Mesendoderm (in vitro differentiated cells): ENCODE measurements around the gene APOC1.
A peak's percentile ranks its signal among the peaks of the same experiment; 100 is the strongest.

ENCODE experiments used
- DNase-seq: peaks from one replicate; pipeline ENCODE4 v3.0.0; 2013
- H2AK5ac ChIP-seq: 2 replicates; pipeline ENCODE4 v1.6.1; 2013; ENCODE audit warnings: low read length, inconsistent platforms
- H2BK120ac ChIP-seq: 2 replicates; pipeline ENCODE4 v1.6.1; 2013; ENCODE audit warnings: low read depth, mild to moderate bottlenecking, low read length, moderate library complexity, mixed read lengths
- H2BK15ac ChIP-seq: replicated peaks from 2 replicates; pipeline ENCODE4 v1.6.1; 2013; ENCODE audit warnings: low read depth, mild to moderate bottlenecking, moderate library complexity
- H2BK5ac ChIP-seq: 2 replicates; pipeline ENCODE4 v1.6.1; 2013; ENCODE audit warnings: low read length, inconsistent platforms
- H3K18ac ChIP-seq: 2 replicates; pipeline ENCODE4 v1.6.1; 2013; ENCODE audit warnings: mild to moderate bottlenecking, low read length, mixed read lengths
- H3K23ac ChIP-seq: one replicate; pipeline ENCODE4 v1.6.1; 2013; ENCODE audit warnings: low read length
- H3K27ac ChIP-seq: 2 replicates; pipeline ENCODE4 v1.5.1; 2013; ENCODE audit warnings: low read depth, mild to moderate bottlenecking, inconsistent platforms, low read length, moderate library complexity
- H3K27me3 ChIP-seq: 2 replicates; pipeline ENCODE4 v1.6.1; 2013; ENCODE audit warnings: low read length, control low read depth, mild to moderate bottlenecking, inconsistent platforms; ENCODE audit not compliant: insufficient read depth, poor library complexity
- H3K36me3 ChIP-seq: 2 replicates; pipeline ENCODE4 v1.6.1; 2013; ENCODE audit warnings: low read length, inconsistent platforms; ENCODE audit not compliant: control insufficient read depth, insufficient read depth
- H3K4ac ChIP-seq: one replicate; pipeline ENCODE4 v1.6.1; 2013; ENCODE audit warnings: low read depth, mild to moderate bottlenecking, low read length, moderate library complexity
- H3K4me1 ChIP-seq: 2 replicates; pipeline ENCODE4 v1.6.1; 2013; ENCODE audit warnings: low read depth, low read length, inconsistent platforms; ENCODE audit not compliant: control insufficient read depth
- H3K4me2 ChIP-seq: 2 replicates; pipeline ENCODE4 v1.6.1; 2013; ENCODE audit warnings: low read length
- H3K4me3 ChIP-seq: 2 replicates; pipeline ENCODE4 v1.5.1; 2013; ENCODE audit warnings: mild to moderate bottlenecking, low read length
- H3K56ac ChIP-seq: one replicate; pipeline ENCODE4 v1.6.1; 2013; ENCODE audit warnings: low read length
- H3K79me1 ChIP-seq: 2 replicates; pipeline ENCODE4 v1.6.1; 2013; ENCODE audit warnings: low read length, inconsistent platforms
- H3K79me2 ChIP-seq: 2 replicates; pipeline ENCODE4 v1.6.1; 2013; ENCODE audit warnings: mild to moderate bottlenecking, low read length; ENCODE audit not compliant: control insufficient read depth, insufficient read depth
- H3K9ac ChIP-seq: 2 replicates; pipeline ENCODE4 v1.6.1; 2013; ENCODE audit warnings: low read length, inconsistent platforms
- H4K5ac ChIP-seq: one replicate; pipeline ENCODE4 v1.6.1; 2013; ENCODE audit warnings: low read length
- H4K8ac ChIP-seq: one replicate; pipeline ENCODE4 v1.6.1; 2013; ENCODE audit warnings: low read depth, mild to moderate bottlenecking, control low read depth, low read length, moderate library complexity
- WGBS: extraction: QIAGEN DNeasy Blood & Tissue Kit; methylation state at CpG from one replicate; pipeline ENCODE4 v1.1.7; 2013; ENCODE audit warnings: low lambda C conversion rate, missing lambda C conversion rate; ENCODE audit not compliant: insufficient coverage; ENCODE audit errors: extremely low coverage; 5-methylcytosine and 5-hydroxymethylcytosine counted together

Gene APOC1

GRCh38 chr19:44905437-44906160, 8.8 kb upstream of the APOC1 start, which contains the start of gene APOE:
TSS of gene APOE (plus strand) at chr19:44905796. CDS start at chr19:44906625, 829 bp downstream.
- peak within 1 kb of the TSS; percentile 97 for H3K56ac ChIP-seq
- H4K5ac ChIP-seq = no peak within 1 kb of the TSS
- peak within 1 kb of the TSS; percentile 59 for H3K23ac ChIP-seq
- H3K9ac ChIP-seq = peak within 1 kb of the TSS; percentile 97
- peak within 1 kb of the TSS; percentile 93 for H3K4me3 ChIP-seq
- no CpG with 5 or more reads among the region's 20 CpGs for whole genome bisulfite sequencing
- H3K4me1 ChIP-seq = no peaks in the 10 kb centered on the region
- peaks cover 4% of the 10 kb centered on the region for H3K79me2 ChIP-seq
- H3K27ac ChIP-seq = peak within 1 kb of the TSS; percentile 69
- H3K79me1 ChIP-seq = peaks cover 4% of the 10 kb centered on the region
- H2BK120ac ChIP-seq = no peak within 1 kb of the TSS
- H3K4me2 ChIP-seq = peak within 1 kb of the TSS; percentile 85
- no peaks in the 10 kb centered on the region for H3K27me3 ChIP-seq
- H2BK15ac ChIP-seq = no peak within 1 kb of the TSS
- peak within 1 kb of the TSS; percentile 85 for H2BK5ac ChIP-seq
- H3K4ac ChIP-seq = peak within 1 kb of the TSS; percentile 74
- H4K8ac ChIP-seq = no peak within 1 kb of the TSS
- DNase-seq = peak; percentile 92
- peak within 1 kb of the TSS; percentile 75 for H3K18ac ChIP-seq
- peak within 1 kb of the TSS; percentile 77 for H2AK5ac ChIP-seq
- H3K36me3 ChIP-seq = peaks cover 10% of the 10 kb centered on the region

- Histone ChIP-seq H3K27ac (no peak overlapping the region), H3K27me3 (no peaks in the 10 kb centered on the region), H3K79me1 (peaks cover 4% of the 10 kb centered on the region), H2AK5ac (no peak overlapping the region), H3K79me2 (peaks cover 4% of the 10 kb centered on the region), H3K4me1 (peaks cover 7% of the 10 kb centered on the region), H3K4me2 (no peak overlapping the region), H2BK15ac (no peak overlapping the region), H3K56ac (peak overlapping the region; percentile 34), H3K9ac (no peak overlapping the region), H4K5ac (no peak overlapping the region), H3K4ac (no peak overlapping the region), H4K8ac (no peak overlapping the region), H3K18ac (no peak overlapping the region), H3K36me3 (peaks cover 6% of the 10 kb centered on the region), H2BK120ac (no peak overlapping the region), H2BK5ac (no peak overlapping the region), H3K4me3 (no peak overlapping the region), H3K23ac (no peak overlapping the region)
- no peak for DNase-seq
- WGBS = no CpG with 5 or more reads among the region's 12 CpGs
Measured at GRCh38 chr19:44907613-44908012, 6.8 kb upstream of the APOC1 start.

GRCh38 chr19:44908074-44908835, 6.2 kb upstream of the APOC1 start:
- H3K27me3 ChIP-seq = no peaks in the 10 kb centered on the region
- H3K4me2 ChIP-seq = no peak overlapping the region
- H3K9ac ChIP-seq = no peak overlapping the region
- H3K27ac ChIP-seq = no peak overlapping the region
- no peak overlapping the region for H2BK5ac ChIP-seq
- no peak overlapping the region for H3K56ac ChIP-seq
- no peak overlapping the region for H3K4me3 ChIP-seq
- H3K23ac ChIP-seq = no peak overlapping the region
- H3K36me3 ChIP-seq = peaks cover 4% of the 10 kb centered on the region
- no peak overlapping the region for H4K5ac ChIP-seq
- no peak overlapping the region for H2AK5ac ChIP-seq
- H3K79me1 ChIP-seq = peaks cover 4% of the 10 kb centered on the region
- no CpG with 5 or more reads among the region's 46 CpGs for WGBS
- no peak overlapping the region for H3K18ac ChIP-seq
- H2BK15ac ChIP-seq = no peak overlapping the region
- H2BK120ac ChIP-seq = no peak overlapping the region
- no peak overlapping the region for H4K8ac ChIP-seq
- H3K4me1 ChIP-seq = peaks cover 7% of the 10 kb centered on the region
- H3K79me2 ChIP-seq = peaks cover 4% of the 10 kb centered on the region
- no peak overlapping the region for H3K4ac ChIP-seq
- DNase-seq = no peak

- Histone ChIP-seq H3K4me1 (peaks cover 7% of the 10 kb centered on the region), H2BK120ac (no peak overlapping the region), H3K9ac (no peak overlapping the region), H3K27me3 (no peaks in the 10 kb centered on the region), H3K79me1 (peaks cover 4% of the 10 kb centered on the region), H3K79me2 (peaks cover 4% of the 10 kb centered on the region), H4K8ac (no peak overlapping the region), H3K4me3 (no peak overlapping the region), H3K23ac (no peak overlapping the region), H3K4me2 (no peak overlapping the region), H3K18ac (no peak overlapping the region), H3K36me3 (peaks cover 4% of the 10 kb centered on the region), H2BK15ac (no peak overlapping the region), H2BK5ac (no peak overlapping the region), H3K27ac (no peak overlapping the region), H3K56ac (no peak overlapping the region), H4K5ac (no peak overlapping the region), H3K4ac (no peak overlapping the region), H2AK5ac (no peak overlapping the region)
- DNase-seq = no peak
- no CpG with 5 or more reads among the region's 44 CpGs for WGBS
Measured at GRCh38 chr19:44908836-44909261, 5.6 kb upstream of the APOC1 start.

GRCh38 chr19:44909775-44910174, 4.6 kb upstream of the APOC1 start:
- no peak overlapping the region for H2BK120ac ChIP-seq
- H3K79me1 ChIP-seq = peaks cover 4% of the 10 kb centered on the region
- H2BK15ac ChIP-seq = no peak overlapping the region
- no peak overlapping the region for H2AK5ac ChIP-seq
- H3K27me3 ChIP-seq = no peaks in the 10 kb centered on the region
- peaks cover 4% of the 10 kb centered on the region for H3K36me3 ChIP-seq
- no CpG with 5 or more reads among the region's 5 CpGs for WGBS
- H3K4ac ChIP-seq = no peak overlapping the region
- no peak overlapping the region for H4K8ac ChIP-seq
- H4K5ac ChIP-seq = no peak overlapping the region
- peak overlapping the region; percentile 69 for H3K27ac ChIP-seq
- H3K4me2 ChIP-seq = no peak overlapping the region
- H3K56ac ChIP-seq = peak overlapping the region; percentile 20
- peaks cover 7% of the 10 kb centered on the region for H3K4me1 ChIP-seq
- no peak overlapping the region for H3K18ac ChIP-seq
- peaks cover 4% of the 10 kb centered on the region for H3K79me2 ChIP-seq
- H3K9ac ChIP-seq = no peak overlapping the region
- H3K23ac ChIP-seq = no peak overlapping the region
- H2BK5ac ChIP-seq = no peak overlapping the region
- H3K4me3 ChIP-seq = no peak overlapping the region
- no peak for DNase-seq
